Coronary artery (tissue), 2 donors: ENCODE results near the gene PSMA1.
A peak's percentile ranks its signal among the peaks of the same experiment; 100 is the strongest.

ENCODE experiments used
- DNase-seq: peaks from one replicate; pipeline ENCODE4 v3.0.0-alpha.2; 2017; ENCODE audit warnings: low spot score
- H3K27ac ChIP-seq, 2 donors: fragments of 200-600 bp; sonication (generic); one replicate each; pipeline ENCODE4 v1.5.1; 2016 to 2019
- H3K4me3 ChIP-seq: fragments of 200-600 bp; sonication (generic); 2 replicates; pipeline ENCODE4 v1.5.1; 2016; ENCODE audit warnings: mild to moderate bottlenecking, moderate library complexity
- TF ChIP-seq, protein P1 (sequence below): fragments of 200-600 bp; sonication (generic); IDR thresholded peaks from one replicate; pipeline ENCODE4 v1.5.1; 2019; ENCODE audit warnings: antibody characterized with exemption

Gene PSMA1

DNA sequence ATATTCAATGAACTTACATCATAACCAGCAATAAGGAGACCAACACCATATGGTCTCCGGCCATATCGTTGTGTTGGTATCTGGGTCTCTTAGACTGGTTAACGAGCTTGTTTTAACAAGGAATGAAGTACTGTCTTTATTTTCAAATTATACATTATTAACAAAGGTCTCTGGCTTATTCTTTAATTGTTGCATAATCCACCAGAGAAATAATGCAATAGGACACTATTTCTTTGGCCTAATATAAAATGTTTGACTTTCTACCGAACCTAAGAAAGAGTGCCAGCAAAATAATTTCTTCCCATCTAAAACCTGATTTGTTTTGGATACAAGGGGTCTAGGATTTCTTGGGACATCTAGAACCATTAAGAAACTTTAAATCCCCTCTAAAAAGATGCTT, 6.4 kb downstream of the PSMA1 start:
- no peak overlapping the region for H3K27ac ChIP-seq
- no peak for DNase-seq
- H3K4me3 ChIP-seq, result no peak overlapping the region
- TF ChIP-seq, protein P1, sequence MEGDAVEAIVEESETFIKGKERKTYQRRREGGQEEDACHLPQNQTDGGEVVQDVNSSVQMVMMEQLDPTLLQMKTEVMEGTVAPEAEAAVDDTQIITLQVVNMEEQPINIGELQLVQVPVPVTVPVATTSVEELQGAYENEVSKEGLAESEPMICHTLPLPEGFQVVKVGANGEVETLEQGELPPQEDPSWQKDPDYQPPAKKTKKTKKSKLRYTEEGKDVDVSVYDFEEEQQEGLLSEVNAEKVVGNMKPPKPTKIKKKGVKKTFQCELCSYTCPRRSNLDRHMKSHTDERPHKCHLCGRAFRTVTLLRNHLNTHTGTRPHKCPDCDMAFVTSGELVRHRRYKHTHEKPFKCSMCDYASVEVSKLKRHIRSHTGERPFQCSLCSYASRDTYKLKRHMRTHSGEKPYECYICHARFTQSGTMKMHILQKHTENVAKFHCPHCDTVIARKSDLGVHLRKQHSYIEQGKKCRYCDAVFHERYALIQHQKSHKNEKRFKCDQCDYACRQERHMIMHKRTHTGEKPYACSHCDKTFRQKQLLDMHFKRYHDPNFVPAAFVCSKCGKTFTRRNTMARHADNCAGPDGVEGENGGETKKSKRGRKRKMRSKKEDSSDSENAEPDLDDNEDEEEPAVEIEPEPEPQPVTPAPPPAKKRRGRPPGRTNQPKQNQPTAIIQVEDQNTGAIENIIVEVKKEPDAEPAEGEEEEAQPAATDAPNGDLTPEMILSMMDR, result no peak

DNA sequence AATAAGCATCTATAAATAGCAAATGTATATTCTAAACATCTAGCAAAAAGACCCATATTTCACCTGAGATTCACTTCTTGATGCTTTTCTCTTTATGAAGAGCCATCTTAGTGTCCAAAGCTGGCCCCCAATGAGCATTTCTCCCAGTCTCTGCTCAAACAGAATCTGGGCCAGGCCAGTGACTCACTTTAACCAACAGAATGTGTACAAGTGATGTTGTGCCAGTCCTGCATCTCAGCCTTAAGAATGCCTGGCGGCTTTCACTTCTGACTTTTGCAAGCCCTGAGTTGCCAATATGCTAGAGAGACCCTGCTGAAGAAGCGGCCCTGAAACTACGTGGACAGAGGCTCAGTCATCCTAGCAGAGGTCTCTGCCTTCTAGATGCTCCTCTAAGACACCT, 13.7 kb downstream of the PSMA1 start:
- H3K4me3 ChIP-seq, result no peak overlapping the region
- H3K27ac ChIP-seq, result no peak overlapping the region
- no peak for DNase-seq
- TF ChIP-seq, protein P1, result no peak

DNA sequence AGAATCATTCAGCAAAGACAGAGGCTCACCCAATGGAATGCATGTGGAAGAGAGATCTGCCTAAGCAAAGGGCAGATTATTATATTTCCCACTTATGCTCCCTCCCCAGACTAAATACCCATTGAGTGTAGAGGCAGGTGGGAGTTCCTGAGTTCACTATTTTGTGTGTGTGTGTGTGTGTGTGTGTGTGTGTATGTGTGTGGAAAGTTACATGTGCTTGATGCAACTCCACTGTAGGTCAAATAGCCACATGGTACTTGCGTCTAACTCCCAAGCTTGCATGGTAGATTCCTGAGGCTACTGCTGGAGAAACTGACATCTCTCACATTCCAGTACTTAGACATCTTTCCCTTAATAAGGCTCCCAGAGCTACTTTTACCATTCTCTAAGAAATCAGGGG, 17.2 kb downstream of the PSMA1 start:
- Histone ChIP-seq H3K27ac (no peak overlapping the region), H3K4me3 (no peak overlapping the region)
- TF ChIP-seq, protein P1, result no peak
- DNase-seq, result no peak

DNA sequence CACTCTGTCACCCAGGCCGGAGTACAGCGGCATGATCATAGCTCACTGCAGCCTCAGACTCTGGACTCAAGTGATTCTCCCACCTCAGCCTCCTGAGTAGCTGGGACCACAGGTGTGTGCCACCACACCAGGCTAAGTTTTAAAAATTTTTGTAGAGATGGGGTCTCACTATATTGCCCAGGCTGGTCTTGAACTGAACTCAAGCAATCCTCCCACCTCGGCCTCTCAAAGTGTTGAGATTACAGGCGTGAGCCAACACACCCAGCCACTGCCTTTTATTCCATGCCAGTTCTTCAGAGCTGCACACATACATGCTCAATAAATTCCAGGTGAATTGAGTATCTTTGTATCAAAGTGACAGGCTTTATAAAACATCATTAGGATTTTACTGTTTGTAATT, 18.1 kb downstream of the PSMA1 start:
- no peak overlapping the region for H3K27ac ChIP-seq
- H3K4me3 ChIP-seq, result no peak overlapping the region

DNA sequence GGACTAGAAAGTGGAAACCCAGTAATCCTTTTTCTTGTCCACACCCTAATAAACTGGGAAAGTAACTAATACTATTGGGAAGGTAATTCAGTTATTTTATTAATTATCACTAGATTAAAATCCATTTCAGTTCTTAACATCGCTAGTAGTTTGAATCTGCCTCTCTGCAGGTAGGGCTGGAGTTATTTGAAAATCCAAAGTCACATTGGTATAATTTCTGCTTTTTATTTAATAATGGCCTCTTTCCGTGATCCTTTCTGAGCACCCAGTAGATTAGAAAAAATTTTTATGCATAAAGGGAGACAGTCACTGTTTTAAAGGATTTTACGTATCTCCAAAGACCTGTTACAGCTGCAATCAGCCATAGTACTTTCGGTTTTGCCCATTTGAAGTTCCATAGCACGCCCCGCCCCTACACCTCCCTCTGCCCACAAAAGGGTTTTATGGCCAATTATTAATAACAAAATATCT, 20.0 kb downstream of the PSMA1 start:
- no peak for DNase-seq
- TF ChIP-seq, protein P1, result no peak
- Histone ChIP-seq H3K4me3 (peak overlapping the region; percentile 89), H3K27ac (peak overlapping the region; percentile 90 to 91)

More for the DNA sequence above, 18.1 kb downstream of the PSMA1 start:
- DNase-seq, result no peak
- TF ChIP-seq, protein P1, result no peak

DNA sequence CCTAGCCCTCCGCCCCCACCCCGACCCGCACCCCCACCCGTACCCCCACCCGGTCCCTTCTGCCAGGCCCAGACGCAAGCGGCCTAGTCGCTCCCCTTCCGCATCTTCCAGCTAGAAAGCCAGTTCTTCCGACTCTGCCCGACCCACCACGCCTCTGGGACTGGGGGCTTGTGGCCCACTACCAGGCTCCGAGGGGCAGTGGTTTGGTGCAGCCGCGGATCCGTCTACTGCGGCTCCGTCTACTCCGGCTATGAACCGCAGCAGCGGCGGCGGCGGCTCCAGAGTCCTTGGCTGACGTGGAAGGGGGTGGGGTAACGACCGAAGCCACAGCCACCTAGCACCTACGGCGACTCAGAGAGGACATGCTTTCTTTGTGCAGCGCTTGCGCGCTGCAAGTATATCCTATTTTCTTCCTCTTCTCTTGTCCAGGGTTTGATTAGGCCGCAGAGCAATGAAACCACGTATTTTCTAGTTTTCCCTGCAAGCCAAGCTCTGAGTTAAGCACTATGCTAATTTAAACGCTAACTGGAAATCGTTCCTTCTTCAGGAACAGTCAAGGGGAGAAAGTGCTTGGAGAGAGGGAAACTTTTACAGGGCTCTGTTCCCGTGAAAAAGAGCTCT, 20.5 kb downstream of the PSMA1 start, which contains the start of gene COPB1:
Gene COPB1, minus strand, starts transcription at position 252 of the 621 bp plus-strand sequence. CDS start 883 bp downstream, outside the sequence.
- H3K27ac ChIP-seq, result peak within 1 kb of the TSS; percentile 90 to 91
- H3K4me3 ChIP-seq, result peak within 1 kb of the TSS; percentile 89
- DNase-seq, result peak; percentile 93
- TF ChIP-seq, protein P1, result no peak

DNA sequence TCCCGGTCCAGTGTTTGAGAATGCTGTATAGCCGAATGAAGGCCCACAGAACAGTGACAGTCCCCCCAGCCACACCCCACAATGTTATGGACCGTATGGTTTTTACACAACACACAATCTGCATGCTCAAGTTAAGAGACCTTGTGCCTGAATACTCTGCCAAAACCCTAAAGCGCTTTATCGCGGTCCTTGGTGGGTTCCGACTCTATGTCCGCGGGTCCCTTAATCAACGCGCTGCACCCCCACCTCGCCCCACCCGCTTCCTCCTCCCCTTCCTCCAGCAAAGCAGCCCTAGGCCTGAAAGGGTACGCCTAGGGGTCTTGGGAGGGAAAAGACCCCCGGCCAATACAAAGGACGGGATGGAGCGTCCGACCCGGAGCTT, 21.0 kb downstream of the PSMA1 start:
- H3K4me3 ChIP-seq, result peak overlapping the region; percentile 89
- TF ChIP-seq, protein P1, result no peak
- H3K27ac ChIP-seq, result peak overlapping the region; percentile 90 to 91
- no peak for DNase-seq
